Gastrocnemius medialis (tissue), 4 donors: ENCODE data around the gene MYRF. TPM values are rescaled to one million over a fixed set of nuclear protein-coding genes. Genes with fewer than 3 reads are reported as not detected.

Source experiments
- ATAC-seq, 2 donors: fragments of 150-250 bp; one replicate each; pipeline ENCODE4 v1.9.1; 2016
- DNase-seq, 2 donors: peaks; one replicate each; pipeline ENCODE4 v3.0.0-alpha.2; 2019
- H3K27ac ChIP-seq, 4 donors: fragments of 200-600 bp; sonication (generic); 1 replicate in 1 of 4; 2 replicates in 3 of 4; pipeline ENCODE4 v1.5.1; 2016 to 2018; ENCODE audit warnings: mild to moderate bottlenecking in 2 of 4, moderate library complexity in 1 of 4
- H3K27me3 ChIP-seq, 3 donors: fragments of 200-600 bp; sonication (generic) in 2 of 3; 1 replicate in 1 of 3; 2 replicates in 2 of 3; pipeline versions ENCODE4 v1.5.1 to v1.6.0; 2016 to 2019; ENCODE audit warnings: mild to moderate bottlenecking in 1 of 3, moderate library complexity in 1 of 3
- H3K36me3 ChIP-seq, 2 donors: fragments of 200-600 bp; sonication (generic) in 1 of 2; one replicate each; pipeline ENCODE4 v1.5.1; 2017 to 2018
- H3K4me1 ChIP-seq, 2 donors: fragments of 200-600 bp; sonication (generic) in 1 of 2; one replicate each; pipeline ENCODE4 v1.5.1; 2016 to 2017; ENCODE audit warnings: mild to moderate bottlenecking in 2 of 2
- H3K4me3 ChIP-seq, 4 donors: fragments of 200-600 bp; sonication (generic) in 3 of 4; 1 replicate in 1 of 4; 2 replicates in 3 of 4; pipeline ENCODE4 v1.5.1; 2016 to 2019; ENCODE audit warnings: mild to moderate bottlenecking in 2 of 4
- H3K9me3 ChIP-seq, 3 donors: fragments of 200-600 bp; sonication (generic) in 2 of 3; 1 replicate in 1 of 3; 2 replicates in 2 of 3; pipeline ENCODE4 v1.5.1; 2016 to 2019
- CTCF ChIP-seq, 5 experiments: fragments of 450-650 bp in 3 of 5; fragments of 200-600 bp in 2 of 5; sonication (generic) in 2 of 5; IDR thresholded peaks in 4 of 5; conservative IDR thresholded peaks in 1 of 5; 1 replicate in 4 of 5; 2 replicates in 1 of 5; pipeline ENCODE4 v1.5.1; 2016 to 2019; ENCODE audit warnings: antibody characterized with exemption in 5 of 5, mild to moderate bottlenecking in 3 of 5, moderate library complexity in 3 of 5
- POLR2A ChIP-seq, 2 donors: fragments of 450-650 bp; IDR thresholded peaks; one replicate each; pipeline ENCODE4 v1.6.1; 2017; ENCODE audit warnings: antibody characterized with exemption in 2 of 2, mild to moderate bottlenecking in 2 of 2, moderate library complexity in 2 of 2
- in situ Hi-C, 4 donors: fragments of 200-750 bp; cut with MboI; loops; one replicate each; pipeline versions ENCODE4 v1.15.0 to v1.8.0; 2017; ENCODE audit warnings: low sequenced_read_pairs in 4 of 4
- intact Hi-C: fragments of 100-400 bp; cut with DNase I; formaldehyde crosslinking; loops from one replicate; pipeline ENCODE4 v1.15.1; 2023; ENCODE audit warnings: low total_unique reads
- total RNA-seq, 4 donors: library from RNA; depleted of rRNA; stranded (reverse); fragments of >200 nt; gene quantifications; one replicate each; pipeline versions ENCODE4 v1.1.0 to v1.2.3, GENCODE V29; 2016

The MYRF gene
- total RNA-seq, 4 donors from 2014 or later: 0.07 TPM; not detected in 3

- intact Hi-C loops (loop anchor here (1.0 to 5.0 kb wide), 2 partner anchors 76 to 157 kb away; partner anchors contain the start of gene FADS3), in situ Hi-C loops (no loop called here)
- H3K4me3 ChIP-seq: peak overlapping the region; percentile 64 to 88 (median 80)
- no peak for TF ChIP-seq CTCF (IDR thresholded peaks at IDR 0.05 in 4 of 5, conservative IDR thresholded peaks at IDR 0.05 in 1 of 5)
- peak; percentile 89 to 92 for TF ChIP-seq POLR2A (IDR thresholded peaks at IDR 0.05)
- H3K9me3 ChIP-seq: no peaks in the 10 kb centered on the region
- H3K27ac ChIP-seq: peak overlapping the region; percentile 87 to 92 (median 90)
- peak; percentile 74 to 79 for ATAC-seq
- peaks cover 5 to 11% of the 10 kb centered on the region in 2 donors for H3K4me1 ChIP-seq
- no peaks in the 10 kb centered on the region for H3K36me3 ChIP-seq
- no peaks in the 10 kb centered on the region for H3K27me3 ChIP-seq
- peak; percentile 86 to 95 for DNase-seq
Observed at GRCh38 chr11:61814958-61815789, 62.7 kb downstream of the MYRF start.

- peak in 1 of 2 donors; percentile 49 for DNase-seq
- peak overlapping the region; percentile 87 to 92 (median 90) for H3K27ac ChIP-seq
- H3K9me3 ChIP-seq: no peaks in the 10 kb centered on the region
- no peaks in the 10 kb centered on the region for H3K36me3 ChIP-seq
- in situ Hi-C loops (no loop called here), intact Hi-C loops (loop anchor here (1.0 to 5.0 kb wide), 3 partner anchors 24 to 156 kb away; partner anchors contain the start of genes FADS3, FEN1 and TMEM258)
- H3K27me3 ChIP-seq: no peaks in the 10 kb centered on the region
- TF ChIP-seq POLR2A (IDR thresholded peaks at IDR 0.05) (no peak), CTCF (IDR thresholded peaks at IDR 0.05 in 4 of 5, conservative IDR thresholded peaks at IDR 0.05 in 1 of 5) (no peak)
- peaks cover 11 to 13% of the 10 kb centered on the region in 2 donors for H3K4me1 ChIP-seq
- ATAC-seq: peak; percentile 10 to 23
- H3K4me3 ChIP-seq: peak overlapping the region; percentile 64 to 88 (median 80)
Observed at GRCh38 chr11:61815790-61816735, 63.6 kb downstream of the MYRF start.

GRCh38 chr11:61816736-61817455, 64.5 kb downstream of the MYRF start, which contains the start of gene FADS1:
Gene FADS1, minus strand, starts transcription at chr11:61817003. Its CDS starts 74 bp downstream, at chr11:61816929.
- intact Hi-C loops: loop anchor here (1.0 to 5.0 kb wide), 2 partner anchors 25 to 155 kb away; partner anchors contain the start of genes FEN1 and TMEM258
- H3K9me3 ChIP-seq: no peaks in the 10 kb centered on the region

More at GRCh38 chr11:61816736-61817455, 64.5 kb downstream of the MYRF start, which contains the start of gene FADS1:
- H3K27me3 ChIP-seq: no peaks in the 10 kb centered on the region
- DNase-seq (peak; percentile 57 to 79), ATAC-seq (peak; percentile 17 to 25)
- H3K27ac ChIP-seq: peak within 1 kb of the TSS; percentile 87 to 92 (median 90)
- H3K4me3 ChIP-seq: peak within 1 kb of the TSS; percentile 64 to 88 (median 80)
- peak; percentile 40 to 62 for TF ChIP-seq POLR2A (IDR thresholded peaks at IDR 0.05)
- peak in 3 of 5 experiments; percentile 33 to 50 (median 48) for TF ChIP-seq CTCF (IDR thresholded peaks at IDR 0.05 in 4 of 5, conservative IDR thresholded peaks at IDR 0.05 in 1 of 5)
- H3K4me1 ChIP-seq: peaks cover 11 to 17% of the 10 kb centered on the region in 2 donors
- no peaks in the 10 kb centered on the region for H3K36me3 ChIP-seq
- in situ Hi-C loops: no loop called here
